ENCODE results near the gene AMDHD1.

Gene AMDHD1, protein sequence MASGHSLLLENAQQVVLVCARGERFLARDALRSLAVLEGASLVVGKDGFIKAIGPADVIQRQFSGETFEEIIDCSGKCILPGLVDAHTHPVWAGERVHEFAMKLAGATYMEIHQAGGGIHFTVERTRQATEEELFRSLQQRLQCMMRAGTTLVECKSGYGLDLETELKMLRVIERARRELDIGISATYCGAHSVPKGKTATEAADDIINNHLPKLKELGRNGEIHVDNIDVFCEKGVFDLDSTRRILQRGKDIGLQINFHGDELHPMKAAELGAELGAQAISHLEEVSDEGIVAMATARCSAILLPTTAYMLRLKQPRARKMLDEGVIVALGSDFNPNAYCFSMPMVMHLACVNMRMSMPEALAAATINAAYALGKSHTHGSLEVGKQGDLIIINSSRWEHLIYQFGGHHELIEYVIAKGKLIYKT

DNA sequence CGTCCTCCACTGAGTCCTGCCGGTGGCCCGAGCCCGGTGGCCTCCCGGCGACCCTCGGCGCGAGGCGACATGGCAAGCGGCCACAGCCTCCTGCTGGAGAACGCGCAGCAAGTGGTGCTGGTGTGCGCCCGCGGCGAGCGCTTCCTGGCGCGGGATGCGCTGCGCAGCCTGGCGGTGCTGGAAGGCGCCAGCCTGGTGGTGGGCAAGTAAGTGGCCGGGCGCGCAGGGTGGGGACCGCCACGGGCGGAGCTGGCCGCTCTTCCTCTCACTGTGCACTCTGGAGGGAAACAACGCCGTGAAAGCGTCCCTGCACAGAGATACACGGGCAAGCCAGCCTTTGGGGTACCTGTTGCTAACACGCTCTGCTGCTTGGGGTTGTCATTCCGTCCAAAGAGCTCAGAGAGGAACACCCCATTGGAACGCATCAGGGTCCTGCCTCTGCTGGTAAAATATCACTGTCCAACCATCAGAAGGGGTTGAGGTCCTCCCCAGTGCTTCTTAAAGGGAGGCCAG lies at the start of gene AMDHD1:
Gene AMDHD1, plus strand, starts transcription at position 2 of the 513 bp plus-strand sequence. Its CDS starts 68 bp downstream, at position 70.
- in situ Hi-C loops (cut with MboI; ENCODE audit: low sequenced_read_pairs) = no loop called here

DNA sequence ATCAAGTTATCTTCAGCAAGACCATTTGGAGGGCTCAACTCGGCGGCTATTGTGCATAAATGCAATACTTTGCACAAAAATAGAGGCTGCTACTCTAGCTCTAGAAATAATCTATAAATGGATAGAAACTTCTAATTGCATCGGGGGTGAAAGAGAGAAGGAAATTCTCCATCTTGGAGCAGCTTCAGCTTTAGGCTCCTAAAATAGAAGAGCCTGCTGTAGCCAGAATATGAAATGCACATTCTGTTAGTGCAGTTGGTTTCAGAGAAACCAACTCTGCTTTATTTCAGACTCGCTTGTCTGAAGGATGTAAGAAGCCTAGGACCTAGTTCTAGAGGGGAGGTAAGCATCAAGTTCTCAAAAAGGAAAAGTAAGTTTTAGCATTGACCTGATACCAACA lies 46.3 kb upstream of the AMDHD1 start:
- in situ Hi-C loops (cut with MboI; ENCODE audit: low sequenced_read_pairs) = no loop called here

- in situ Hi-C loops (cut with MboI; ENCODE audit: low sequenced_read_pairs) = no loop called here
These were observed 45.0 kb upstream of the AMDHD1 start for GRCh38 chr12:95898081-95898480.

GRCh38 chr12:95908573-95908972 lies 34.6 kb upstream of the AMDHD1 start:
- in situ Hi-C loops (cut with MboI; ENCODE audit: low sequenced_read_pairs) = no loop called here

GRCh38 chr12:95909871-95910270 lies 33.3 kb upstream of the AMDHD1 start:
- in situ Hi-C loops (cut with MboI; ENCODE audit: low sequenced_read_pairs) = no loop called here

DNA sequence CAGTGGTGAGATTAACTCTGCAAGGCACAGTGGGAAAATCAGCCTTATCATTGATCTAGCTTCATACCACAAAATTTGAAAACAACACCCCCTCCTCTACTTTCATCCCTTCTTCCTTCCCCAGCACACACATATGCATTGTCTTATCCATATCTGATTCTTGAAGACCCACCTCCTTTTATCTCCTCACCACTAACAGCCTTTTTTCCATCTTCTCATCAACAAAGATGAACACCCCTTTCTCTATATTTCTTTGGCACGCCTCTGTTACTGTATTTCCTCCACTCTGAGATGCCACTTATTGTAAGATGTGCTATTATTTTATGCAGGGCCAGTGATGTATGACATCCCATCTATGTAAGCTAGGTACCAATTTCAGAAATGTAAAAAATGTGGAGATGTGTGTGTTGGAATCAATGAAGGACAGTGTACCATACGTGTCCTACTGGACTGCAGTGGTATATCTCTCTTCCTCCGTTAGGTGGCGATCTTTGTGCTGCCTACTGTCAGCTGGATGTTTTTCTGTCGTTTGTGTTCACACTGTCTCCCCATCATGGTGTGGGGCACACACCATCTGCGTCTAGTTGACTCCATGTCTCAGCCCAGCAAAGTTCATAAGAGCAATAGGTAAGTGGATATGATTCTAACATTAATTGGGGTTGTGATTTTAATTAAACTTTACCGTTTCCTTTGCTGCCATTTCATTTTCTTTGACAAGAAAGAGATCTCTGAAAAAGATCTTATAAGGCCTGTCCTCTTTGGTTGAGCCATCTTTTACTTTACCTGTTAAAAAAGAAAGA lies 24.7 kb upstream of the AMDHD1 start:
- in situ Hi-C loops (cut with MboI; ENCODE audit: low sequenced_read_pairs) = no loop called here

DNA sequence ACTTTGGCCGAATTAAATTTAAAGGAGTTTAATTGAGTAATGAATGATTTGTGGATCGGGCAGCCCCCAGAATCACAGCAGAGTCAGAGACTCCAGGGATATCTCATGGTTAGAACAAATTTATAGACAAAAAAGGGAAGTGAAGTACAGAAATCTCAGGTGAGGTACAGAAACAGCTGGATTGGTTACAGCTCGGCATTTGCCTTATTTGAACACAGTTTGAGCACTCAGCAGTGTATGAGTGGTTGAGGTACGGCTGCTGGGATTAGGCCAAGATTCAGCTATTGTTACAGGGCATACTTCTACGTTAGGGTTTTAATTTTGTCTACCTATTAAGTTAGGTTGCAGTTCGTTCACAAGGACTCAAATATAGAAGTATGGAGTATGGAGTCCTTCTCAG lies 24.0 kb upstream of the AMDHD1 start:
- in situ Hi-C loops (cut with MboI; ENCODE audit: low sequenced_read_pairs) = no loop called here

DNA sequence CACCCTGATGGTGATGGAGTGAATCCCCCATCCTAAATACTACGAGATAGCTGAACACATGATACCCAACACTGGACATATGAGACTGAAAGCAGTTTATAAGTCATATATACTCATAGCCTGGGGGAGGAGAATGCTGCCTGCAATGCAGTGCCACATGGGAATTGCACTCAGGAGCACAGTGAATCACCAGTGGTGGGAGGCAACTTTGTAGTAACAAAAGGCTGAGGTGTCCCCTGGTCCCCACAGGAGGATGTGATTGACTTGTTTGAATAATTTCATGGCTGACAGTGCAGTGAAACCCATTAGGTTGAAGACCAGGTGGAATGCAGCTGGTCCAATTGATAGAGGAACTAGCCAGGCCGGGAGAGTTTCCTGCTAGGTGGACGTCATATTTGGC lies 20.9 kb upstream of the AMDHD1 start:
- in situ Hi-C loops (cut with MboI; ENCODE audit: low sequenced_read_pairs) = no loop called here

DNA sequence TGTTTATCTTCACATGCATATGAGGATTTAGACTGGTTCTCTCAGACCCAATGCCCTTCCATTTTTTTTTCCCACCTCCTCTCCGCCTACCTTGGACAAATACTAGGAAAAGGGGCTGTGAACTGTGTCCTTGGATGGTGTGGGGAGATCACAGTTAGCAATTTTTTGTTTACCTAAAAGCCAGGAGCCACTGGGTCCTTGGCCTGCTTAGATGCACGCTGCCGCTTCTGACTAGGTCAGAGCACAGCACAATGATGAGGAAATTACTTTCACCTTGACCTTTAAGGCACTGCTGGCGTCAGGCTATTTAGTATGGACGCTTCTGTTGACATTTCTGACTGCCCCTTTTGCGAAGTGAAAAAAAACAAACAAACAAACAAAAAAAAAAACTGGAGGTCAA lies 2.6 kb upstream of the AMDHD1 start:
- in situ Hi-C loops (cut with MboI; ENCODE audit: low sequenced_read_pairs) = no loop called here

DNA sequence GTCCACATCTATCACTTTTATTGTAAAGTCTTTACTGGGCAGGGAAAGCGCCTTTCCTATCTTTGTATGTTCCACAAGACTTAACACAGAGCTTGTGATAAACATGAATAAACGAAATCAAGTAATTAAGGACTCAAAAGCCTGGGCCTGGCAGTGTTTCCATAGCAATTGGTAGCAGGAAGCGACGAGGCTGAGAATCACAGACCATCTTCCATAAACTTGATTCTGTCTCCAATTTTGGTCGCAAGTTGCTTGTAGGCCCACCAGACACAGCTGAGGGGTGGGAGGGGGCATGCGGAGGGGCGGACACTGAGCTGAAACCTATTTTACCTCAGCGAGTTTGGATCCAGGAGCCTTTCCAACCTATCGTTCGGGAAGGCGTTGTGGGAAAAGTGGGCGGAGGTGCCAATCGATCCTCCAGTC lies 1.0 kb upstream of the AMDHD1 start:
- in situ Hi-C loops (cut with MboI; ENCODE audit: low sequenced_read_pairs) = no loop called here

DNA sequence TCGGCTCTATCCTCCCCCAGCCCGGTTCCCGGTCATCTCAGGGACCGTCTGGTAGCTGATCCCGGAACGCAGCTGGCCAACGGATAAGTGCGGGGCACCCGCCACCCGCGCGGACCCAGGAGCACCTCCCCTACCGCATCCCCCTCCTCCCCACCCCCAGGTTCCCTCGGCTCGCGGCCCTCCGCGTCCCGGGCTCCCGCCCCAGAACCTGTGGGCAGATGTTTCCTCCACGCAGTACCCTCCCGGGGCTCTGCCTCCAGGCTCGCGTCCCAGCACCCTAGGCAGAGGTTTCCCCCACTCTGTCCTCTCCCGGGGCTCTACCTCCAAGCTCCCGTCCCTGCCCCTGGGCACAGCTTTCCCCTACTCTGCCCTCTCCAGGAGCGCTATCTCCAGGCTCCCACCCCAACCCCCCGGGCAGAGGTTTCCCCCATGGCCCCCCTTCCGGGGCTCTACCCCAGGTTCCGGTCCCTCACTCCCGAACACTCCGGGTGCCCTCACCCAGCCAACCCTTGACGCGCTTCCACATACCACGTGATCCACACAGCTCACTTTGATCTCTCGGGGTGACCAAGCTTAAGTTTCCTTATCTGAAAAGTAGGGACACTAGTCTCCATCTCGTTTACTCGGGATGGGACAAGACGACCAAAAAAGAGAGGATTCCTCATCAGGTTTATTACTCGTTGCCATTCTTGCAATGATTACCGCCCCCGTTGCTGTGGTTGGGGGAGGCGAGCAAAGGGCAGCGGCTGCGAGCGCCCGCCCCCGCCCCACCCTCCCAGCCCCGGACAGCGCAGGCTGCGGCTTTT lies 404 bp upstream of the AMDHD1 start, which contains the start of gene CCDC38:
Gene CCDC38, minus strand, starts transcription at position 91 of the 806 bp plus-strand sequence. CDS start 6,105 bp downstream, outside the sequence.
- in situ Hi-C loops (cut with MboI; ENCODE audit: low sequenced_read_pairs) = no loop called here

DNA sequence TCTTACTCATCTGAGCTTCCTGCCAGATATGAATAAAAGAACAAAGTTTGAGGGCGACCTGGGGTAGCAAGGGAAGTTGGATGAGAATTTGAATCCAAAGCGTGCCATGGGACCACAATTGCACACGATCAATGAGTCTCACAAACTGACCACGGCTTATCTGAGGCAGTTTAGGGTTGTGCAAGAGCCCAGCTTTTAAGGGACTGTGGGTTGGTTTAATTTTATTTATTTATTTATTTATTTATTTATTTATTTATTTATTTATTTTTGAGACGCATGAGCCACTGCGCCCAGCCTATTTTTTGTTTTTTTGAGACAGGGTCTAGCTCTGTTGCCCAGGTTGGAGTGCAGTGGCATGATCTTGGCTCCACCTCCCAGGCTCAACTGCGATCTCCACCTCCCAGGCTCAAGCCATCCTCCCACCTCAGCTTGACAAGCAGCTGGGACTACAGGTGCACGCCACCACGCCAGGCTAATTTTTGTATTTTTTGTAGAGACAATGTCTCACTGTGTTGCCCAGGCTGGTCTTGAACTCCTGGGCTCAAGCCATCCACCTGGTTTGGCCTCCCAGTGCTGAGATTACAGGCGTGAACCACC lies 1.1 kb downstream of the AMDHD1 start:
- in situ Hi-C loops (cut with MboI; ENCODE audit: low sequenced_read_pairs) = no loop called here

DNA sequence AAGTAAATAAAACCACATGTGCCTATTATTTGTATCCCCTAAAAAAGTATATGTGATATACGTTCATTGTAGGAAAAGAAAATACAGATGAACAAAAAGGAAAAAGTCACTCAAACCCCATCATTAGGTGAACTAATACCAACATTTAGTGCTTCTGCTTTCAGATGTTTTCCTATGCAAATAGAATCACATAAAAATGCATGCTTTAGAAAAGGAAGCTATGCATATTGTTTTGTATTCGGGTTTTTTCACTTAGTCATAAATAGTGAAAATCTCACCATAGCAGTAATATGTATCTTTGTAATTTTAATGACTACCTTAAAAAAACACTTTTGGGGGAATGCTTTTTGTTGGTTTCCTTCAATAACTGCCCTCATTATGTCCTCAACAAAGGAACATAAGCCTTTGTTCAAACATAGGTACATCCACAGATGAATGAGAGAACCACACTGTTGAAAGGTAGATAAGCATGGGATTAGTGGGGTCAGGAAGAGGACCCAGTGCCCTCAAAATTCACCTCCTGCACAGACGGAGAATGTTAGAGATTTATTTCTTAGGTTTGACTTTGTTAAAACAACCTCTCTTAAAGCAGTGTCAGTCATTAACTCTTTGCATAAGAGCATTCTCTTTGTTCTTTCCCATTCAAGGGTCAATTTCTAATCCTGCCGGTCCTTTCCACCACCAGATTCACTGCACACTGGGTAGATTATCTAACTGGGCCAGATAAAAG lies 6.5 kb downstream of the AMDHD1 start:
- in situ Hi-C loops (cut with MboI; ENCODE audit: low sequenced_read_pairs) = no loop called here

- in situ Hi-C loops (cut with MboI; ENCODE audit: low sequenced_read_pairs) = no loop called here
These were observed 8.4 kb downstream of the AMDHD1 start for GRCh38 chr12:95951515-95951914.

- in situ Hi-C loops (cut with MboI; ENCODE audit: low sequenced_read_pairs) = no loop called here
These were observed 9.9 kb downstream of the AMDHD1 start for GRCh38 chr12:95953000-95953399.

- in situ Hi-C loops (cut with MboI; ENCODE audit: low sequenced_read_pairs) = no loop called here
These were observed 12.5 kb downstream of the AMDHD1 start for GRCh38 chr12:95955549-95956159.

DNA sequence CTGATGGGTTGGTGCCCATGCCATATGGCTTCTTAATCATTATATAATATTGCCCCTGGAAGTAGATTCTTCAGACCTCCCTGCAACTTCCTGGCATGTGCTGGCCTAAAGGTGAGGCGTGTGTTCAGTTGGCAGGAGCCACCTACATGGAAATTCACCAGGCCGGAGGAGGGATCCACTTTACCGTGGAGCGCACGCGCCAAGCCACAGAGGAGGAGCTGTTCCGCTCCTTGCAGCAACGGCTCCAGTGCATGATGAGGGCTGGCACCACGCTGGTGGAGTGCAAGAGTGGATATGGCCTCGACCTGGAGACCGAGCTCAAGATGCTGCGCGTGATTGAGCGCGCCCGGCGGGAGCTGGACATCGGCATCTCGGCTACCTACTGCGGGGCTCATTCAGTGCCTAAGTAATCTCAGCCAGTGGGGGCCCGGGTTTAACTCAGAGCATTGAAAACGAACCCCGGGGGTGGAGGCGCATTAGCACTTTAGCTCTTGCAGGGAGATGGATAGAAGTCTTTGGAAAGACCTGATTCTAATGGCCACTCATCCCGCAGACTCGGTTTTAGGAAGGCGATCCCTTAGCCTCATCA lies 13.5 kb downstream of the AMDHD1 start:
- in situ Hi-C loops (cut with MboI; ENCODE audit: low sequenced_read_pairs) = no loop called here

DNA sequence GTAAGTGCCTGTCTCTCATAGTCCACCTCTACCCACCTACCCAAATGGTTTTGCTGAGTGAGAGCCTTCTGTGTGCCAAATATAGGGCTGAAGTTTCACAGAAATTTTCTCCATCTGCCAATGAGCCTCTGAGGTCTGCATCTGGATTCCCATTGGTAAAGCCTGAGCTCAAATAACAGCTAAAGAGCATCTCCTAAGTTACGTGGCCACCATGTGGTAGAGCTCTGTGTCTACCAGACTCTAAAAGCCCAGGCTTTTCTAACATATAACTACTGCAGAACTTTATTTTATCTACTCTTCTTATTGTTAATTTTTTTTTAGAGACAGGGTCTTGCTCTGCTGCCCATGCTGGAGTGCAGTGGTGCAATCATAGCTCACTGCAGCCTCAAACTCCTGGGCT lies 16.0 kb downstream of the AMDHD1 start:
- in situ Hi-C loops (cut with MboI; ENCODE audit: low sequenced_read_pairs) = no loop called here

DNA sequence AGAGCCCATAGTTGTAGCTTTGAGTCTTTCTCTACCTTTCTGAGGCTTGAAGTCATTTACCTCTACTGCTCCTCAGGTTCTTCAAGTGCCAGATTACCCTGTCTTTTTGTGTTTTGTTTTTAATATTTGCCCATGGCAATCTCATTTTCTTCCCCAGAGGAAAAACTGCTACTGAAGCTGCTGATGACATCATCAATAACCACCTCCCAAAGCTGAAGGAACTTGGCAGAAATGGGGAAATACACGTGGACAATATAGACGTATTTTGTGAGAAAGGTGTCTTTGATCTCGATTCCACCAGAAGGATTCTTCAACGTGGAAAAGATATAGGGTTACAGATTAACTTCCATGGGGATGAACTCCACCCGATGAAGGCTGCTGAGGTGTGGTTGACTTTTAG lies 17.1 kb downstream of the AMDHD1 start:
- in situ Hi-C loops (cut with MboI; ENCODE audit: low sequenced_read_pairs) = no loop called here
